Lower lobe of right lung (tissue), 2 donors: Measurements from ENCODE around the gene EFCAB8. TPM values are rescaled to one million over a fixed set of nuclear protein-coding genes. Genes with fewer than 3 reads are reported as not detected.

ENCODE experiments used
- ATAC-seq, 2 donors: fragments of 200-7000 bp; cut with Tn5 transposase; one replicate each; pipeline ENCODE4 v1.9.1; 2020 to 2022; ENCODE audit warnings: mild to moderate bottlenecking in 2 of 2, moderate library complexity in 2 of 2
- DNase-seq: peaks from one replicate; pipeline ENCODE4 v3.0.0-alpha.2; 2020
- H3K27ac ChIP-seq: fragments of 200-600 bp; one replicate; pipeline ENCODE4 v1.8.0; 2022
- H3K27me3 ChIP-seq: fragments of 200-600 bp; one replicate; pipeline ENCODE4 v1.8.0; 2022; ENCODE audit warnings: low read depth
- H3K36me3 ChIP-seq: fragments of 200-600 bp; one replicate; pipeline ENCODE4 v1.8.0; 2022; ENCODE audit warnings: mild to moderate bottlenecking
- H3K4me1 ChIP-seq: fragments of 200-600 bp; one replicate; pipeline ENCODE4 v1.8.0; 2022
- H3K4me3 ChIP-seq: fragments of 200-600 bp; one replicate; pipeline ENCODE4 v1.8.0; 2022; ENCODE audit warnings: mild to moderate bottlenecking
- H3K9me3 ChIP-seq: fragments of 200-600 bp; one replicate; pipeline ENCODE4 v1.8.0; 2022
- CTCF ChIP-seq: fragments of 200-600 bp; IDR thresholded peaks from one replicate; pipeline ENCODE4 v1.8.0; 2022; ENCODE audit warnings: antibody characterized with exemption, mild to moderate bottlenecking
- intact Hi-C: fragments of 100-400 bp; cut with DNase I; formaldehyde crosslinking; loops from one replicate; pipeline ENCODE4 v1.11.0; 2022
- total RNA-seq: library from RNA; stranded (reverse); fragmentation: NEBNext Ultra II Directional; extraction: Animal tissue kit (Norgen Biotek cat#: 25700); gene quantifications from one replicate; pipeline ENCODE4 v1.2.1, GENCODE V29; 2021
- donor health status: DM: no; HTN: yes; CAD: no; lungs with severe emphysema.

The EFCAB8 gene
- total RNA-seq, 1 donor from 2014 or later: 0.30 TPM

GRCh38 chr20:32989507-32990283 is 131.0 kb downstream of the EFCAB8 start:
- Histone ChIP-seq H3K27ac (no peak overlapping the region), H3K4me3 (no peak overlapping the region), H3K9me3 (no peaks in the 10 kb centered on the region), H3K27me3 (peaks cover 3% of the 10 kb centered on the region), H3K36me3 (no peaks in the 10 kb centered on the region), H3K4me1 (no peaks in the 10 kb centered on the region)
- intact Hi-C loops: no loop called here
- ATAC-seq (no peak), DNase-seq (no peak)
- TF ChIP-seq CTCF: no peak

- Histone ChIP-seq H3K27me3 (peaks cover 3% of the 10 kb centered on the region), H3K27ac (no peak overlapping the region), H3K36me3 (no peaks in the 10 kb centered on the region), H3K9me3 (no peaks in the 10 kb centered on the region), H3K4me3 (no peak overlapping the region), H3K4me1 (no peaks in the 10 kb centered on the region)
- TF ChIP-seq CTCF: no peak
- intact Hi-C loops: no loop called here
- no peak for DNase-seq
- no peak for ATAC-seq
Measured at GRCh38 chr20:32990426-32990825, 131.7 kb downstream of the EFCAB8 start.

GRCh38 chr20:32991383-32991782 is 132.7 kb downstream of the EFCAB8 start:
- intact Hi-C loops: no loop called here
- no peaks in the 10 kb centered on the region for H3K36me3 ChIP-seq
- no peak for TF ChIP-seq CTCF

GRCh38 chr20:32991792-32992641 is 133.3 kb downstream of the EFCAB8 start:
- Histone ChIP-seq H3K36me3 (no peaks in the 10 kb centered on the region), H3K4me3 (no peak overlapping the region), H3K9me3 (no peaks in the 10 kb centered on the region), H3K27me3 (peaks cover 3% of the 10 kb centered on the region), H3K4me1 (no peaks in the 10 kb centered on the region), H3K27ac (no peak overlapping the region)
- ATAC-seq (no peak), DNase-seq (no peak)
- no peak for TF ChIP-seq CTCF
- intact Hi-C loops: no loop called here

More at GRCh38 chr20:32991383-32991782, 132.7 kb downstream of the EFCAB8 start:
- H3K4me1 ChIP-seq: no peaks in the 10 kb centered on the region
- H3K27me3 ChIP-seq: peaks cover 3% of the 10 kb centered on the region
- no peak overlapping the region for H3K27ac ChIP-seq
- no peak overlapping the region for H3K4me3 ChIP-seq
- ATAC-seq (no peak), DNase-seq (no peak)
- no peaks in the 10 kb centered on the region for H3K9me3 ChIP-seq

GRCh38 chr20:32993496-32994050 is 134.8 kb downstream of the EFCAB8 start:
- H3K4me1 ChIP-seq: no peaks in the 10 kb centered on the region
- no peak overlapping the region for H3K27ac ChIP-seq
- no peaks in the 10 kb centered on the region for H3K27me3 ChIP-seq
- DNase-seq (no peak), ATAC-seq (no peak)
- H3K9me3 ChIP-seq: no peaks in the 10 kb centered on the region
- H3K4me3 ChIP-seq: no peak overlapping the region
- intact Hi-C loops: no loop called here
- no peaks in the 10 kb centered on the region for H3K36me3 ChIP-seq
- no peak for TF ChIP-seq CTCF
